ENCODE results near the gene SPIN1. TPM values are rescaled to one million over a fixed set of nuclear protein-coding genes. Genes with fewer than 3 reads are reported as not detected.

SPIN1 gene
- total RNA-seq, 2 experiments from 2014 or later = 30.0 to 33.1 TPM

Other genes with a start within 250 kb of the SPIN1 start
- under 1 TPM in 1 of 2 experiments, not detected in 1; 0.04 TPM for gene SPATA31C2, start 250.0 kb upstream of the SPIN1 start, total RNA-seq
- not detected for gene NXNL2, start 146.7 kb downstream of the SPIN1 start, total RNA-seq